T47D (cell line): ENCODE measurements around the gene VPS39.

Experiments
- DNase-seq, 2 experiments: peaks; one replicate each; pipeline versions ENCODE4 v3.0.0 to v3.0.0-alpha.2; 2011 to 2012; ENCODE audit warnings: low read depth in 1 of 2, low spot score in 1 of 2
- JUND ChIP-seq: IDR thresholded peaks from 2 replicates; pipeline ENCODE4 v1.6.1; 2012; ENCODE audit warnings: low read depth
- in situ Hi-C: cut with HindIII; loops from 2 replicates; pipeline ENCODE4 v1.10.0; 2016; ENCODE audit warnings: low sequenced_read_pairs, low pct_unique_long_range_greater_than_20kb

VPS39 gene

GRCh38 chr15:42163291-42163690, 44.8 kb downstream of the VPS39 start:
- no peak for TF ChIP-seq JUND
- in situ Hi-C loops: no loop called here
- DNase-seq: no peak

DNA sequence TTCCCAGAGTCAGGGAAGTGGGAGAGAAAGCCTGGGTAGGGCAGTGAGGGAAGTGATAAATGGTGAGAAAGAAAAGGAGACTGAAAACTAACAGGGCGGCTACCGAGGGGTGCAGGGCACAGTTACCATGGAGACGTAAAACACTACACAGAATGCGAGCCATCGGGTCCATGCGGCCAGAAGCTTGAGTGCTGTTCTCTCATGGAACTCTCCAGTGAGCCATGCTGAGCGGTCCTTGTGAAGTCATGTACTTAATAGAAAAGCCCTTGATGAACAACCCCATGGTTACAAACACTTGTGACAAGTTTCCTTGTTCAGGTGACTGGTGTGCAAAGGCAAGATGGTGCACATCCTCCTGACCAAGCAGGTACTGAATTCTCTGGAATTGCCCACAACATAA, 48.0 kb downstream of the VPS39 start:
- in situ Hi-C loops: no loop called here
- no peak for TF ChIP-seq JUND
- DNase-seq: no peak

GRCh38 chr15:42159381-42160015, 48.6 kb downstream of the VPS39 start:
- DNase-seq: no peak
- TF ChIP-seq JUND: no peak
- in situ Hi-C loops: no loop called here

GRCh38 chr15:42158941-42159340, 49.2 kb downstream of the VPS39 start:
- no peak for DNase-seq
- no peak for TF ChIP-seq JUND
- in situ Hi-C loops: no loop called here

GRCh38 chr15:42157981-42158765, 49.9 kb downstream of the VPS39 start:
- in situ Hi-C loops: no loop called here
- TF ChIP-seq JUND: no peak
- no peak for DNase-seq

GRCh38 chr15:42157381-42157780, 50.7 kb downstream of the VPS39 start:
- in situ Hi-C loops: no loop called here
- no peak for TF ChIP-seq JUND
- no peak for DNase-seq

- no peak for TF ChIP-seq JUND
- in situ Hi-C loops: no loop called here
- DNase-seq: peak; percentile 84 to 86
These were observed 51.7 kb downstream of the VPS39 start, which contains the start of gene PLA2G4F for GRCh38 chr15:42156243-42156922. Gene PLA2G4F, minus strand, starts transcription at chr15:42156636. Its CDS starts 87 bp downstream, at chr15:42156549.

GRCh38 chr15:42155546-42156242, 52.4 kb downstream of the VPS39 start:
- no peak for TF ChIP-seq JUND
- in situ Hi-C loops: no loop called here
- DNase-seq: peak; percentile 74 to 75

DNA sequence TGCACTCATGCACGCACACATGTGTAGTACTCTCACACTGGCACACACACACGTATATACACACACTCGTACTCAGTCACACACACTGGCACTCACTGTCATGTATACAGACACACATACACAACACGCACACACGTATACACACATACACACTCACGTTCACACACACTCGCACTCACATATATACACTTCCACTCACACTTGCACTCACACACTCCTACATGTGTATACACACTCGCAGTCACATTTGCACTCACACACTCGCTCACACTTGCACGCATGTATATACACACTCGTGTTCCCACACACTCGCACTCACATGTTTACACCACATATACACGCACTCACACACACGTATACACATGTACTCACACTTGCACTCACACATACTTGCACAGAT, 53.1 kb downstream of the VPS39 start:
- DNase-seq: no peak
- no peak for TF ChIP-seq JUND
- in situ Hi-C loops: no loop called here

DNA sequence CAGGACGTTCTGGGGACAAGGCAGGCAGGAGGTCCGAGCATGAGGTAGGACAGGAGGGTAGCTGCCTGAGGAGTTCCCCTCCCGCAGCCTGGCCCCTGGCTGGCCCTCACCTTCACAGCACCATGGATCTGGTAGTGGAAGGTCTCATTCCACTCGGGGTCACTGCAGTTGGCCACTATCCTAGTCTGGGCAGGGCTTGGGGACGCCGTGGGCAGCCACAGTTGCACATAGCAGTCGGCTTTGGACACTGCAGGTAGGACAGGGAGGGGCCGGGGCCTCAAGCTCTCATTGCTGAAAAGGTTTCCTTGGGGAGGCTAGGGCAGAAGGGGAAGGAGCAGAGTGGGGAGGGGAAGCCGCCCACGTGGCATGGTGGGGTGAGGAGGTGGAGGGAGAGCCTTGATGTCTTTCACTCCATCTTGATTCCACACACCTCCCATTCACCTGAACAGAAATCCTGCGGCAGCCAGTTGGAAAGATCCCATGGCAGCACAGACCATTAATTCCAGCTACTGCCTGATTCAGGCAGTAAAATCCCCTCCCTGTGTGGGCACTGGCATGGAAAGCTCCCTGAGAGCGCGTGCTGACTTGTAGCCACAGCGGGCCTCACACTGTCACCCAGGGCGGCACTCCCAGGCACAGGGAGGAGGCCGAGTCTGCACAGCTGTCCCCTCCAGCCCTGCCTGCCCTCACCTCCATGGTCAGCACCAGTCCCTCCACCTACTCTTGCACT, 53.7 kb downstream of the VPS39 start:
- no peak for TF ChIP-seq JUND
- DNase-seq: no peak
- in situ Hi-C loops: no loop called here

- TF ChIP-seq JUND: no peak
- no peak for DNase-seq
- in situ Hi-C loops: no loop called here
These were observed 54.3 kb downstream of the VPS39 start for GRCh38 chr15:42153874-42154211.

- no peak for TF ChIP-seq JUND
- in situ Hi-C loops: no loop called here
These were observed 55.0 kb downstream of the VPS39 start for GRCh38 chr15:42152921-42153698.

More at GRCh38 chr15:42152921-42153698, 55.0 kb downstream of the VPS39 start:
- DNase-seq: no peak
